GM12878 (cell line): ENCODE data around the gene EXOC4. TPM values are rescaled to one million over a fixed set of nuclear protein-coding genes. Genes with fewer than 3 reads are reported as not detected.
A peak's percentile ranks its signal among the peaks of the same experiment; 100 is the strongest.

Source experiments
- ATAC-seq: fragments of 200-7000 bp; cut with Tn5 transposase; 3 replicates; pipeline ENCODE4 v1.9.1; 2020; ENCODE audit warnings: mild to moderate bottlenecking, moderate library complexity
- BruUV-seq: library from RNA; stranded (reverse); fragments of 400-500 nt; replicated peaks from 2 replicates; lab custom pipeline; 2021; lab: Mats Ljungman, UMichigan
- CTCF ChIA-PET: fragments of 300-600 bp; sonication (Branson Sonifier 250); formaldehyde crosslinking; extraction: SDS; loops from one replicate; lab custom pipeline; 2021; ENCODE audit warnings: inconsistent platforms; lab: Yijun Ruan, JAX
- POLR2A ChIA-PET: fragments of 350-600 bp; formaldehyde crosslinking; extraction: SDS; loops from one replicate; lab custom pipeline; 2021; ENCODE audit warnings: inconsistent platforms; lab: Charles Lee
- RAD21 ChIA-PET: fragments of 300-600 bp; sonication (Branson Sonifier 250); formaldehyde crosslinking; loops from one replicate; lab custom pipeline; 2023; ENCODE audit warnings: antibody characterized with exemption; ENCODE audit not compliant: unreplicated experiment; lab: Charles Lee
- SMC1A ChIA-PET: fragments of 300-600 bp; sonication (Branson Sonifier 250); formaldehyde crosslinking; loops from one replicate; lab custom pipeline; 2023; ENCODE audit not compliant: unreplicated experiment, uncharacterized antibody; lab: Charles Lee
- DNase-seq: peaks from one replicate; pipeline ENCODE4 v3.0.0-alpha.2; 2011; ENCODE audit warnings: low read depth, low spot score
- FAIRE-seq: peaks from 3 replicates; lab custom pipeline; 2011; peaks lifted over from hg19 to GRCh38; lab: Jason Lieb, UNC
- H2AFZ ChIP-seq: 2 replicates; pipeline ENCODE4 v1.6.0; 2011; ENCODE audit warnings: low read depth, low read length, control low read depth; ENCODE audit not compliant: control insufficient read depth
- H3K27ac ChIP-seq: 2 replicates; pipeline ENCODE4 v1.5.1; 2011; ENCODE audit warnings: control low read depth; ENCODE audit not compliant: control insufficient read depth, insufficient read depth
- H3K27me3 ChIP-seq, 2 experiments: replicated peaks in 1 of 2; 2 replicates each; pipeline versions ENCODE4 v1.6.0 to v1.6.1; 2011; ENCODE audit warnings: low read length in 1 of 2; ENCODE audit not compliant: control insufficient read depth in 2 of 2, insufficient read depth in 2 of 2
- H3K36me3 ChIP-seq, 2 experiments: 2 replicates each; pipeline ENCODE4 v1.5.1; 2011; ENCODE audit warnings: low read length in 1 of 2; ENCODE audit not compliant: control insufficient read depth in 2 of 2, insufficient read depth in 2 of 2
- H3K4me1 ChIP-seq: 2 replicates; pipeline ENCODE4 v1.6.1; 2011; ENCODE audit warnings: mild to moderate bottlenecking, low read length, moderate library complexity, mixed read lengths; ENCODE audit not compliant: control insufficient read depth, insufficient read depth
- H3K4me2 ChIP-seq: 2 replicates; pipeline ENCODE4 v1.6.0; 2011; ENCODE audit warnings: control low read depth; ENCODE audit not compliant: control insufficient read depth, insufficient read depth
- H3K4me3 ChIP-seq: fragments of 200-600 bp; sonication (generic); 2 replicates; pipeline ENCODE4 v1.5.1; 2016
- H3K79me2 ChIP-seq: 2 replicates; pipeline ENCODE4 v1.6.0; 2011; ENCODE audit warnings: low read length; ENCODE audit not compliant: control insufficient read depth, insufficient read depth
- H3K9ac ChIP-seq: 2 replicates; pipeline ENCODE4 v1.8.0; 2011; ENCODE audit warnings: low read length, control low read depth, mixed read lengths; ENCODE audit not compliant: control insufficient read depth, insufficient read depth
- H3K9me3 ChIP-seq: replicated peaks from 3 replicates; pipeline ENCODE4 v1.5.1; 2011; ENCODE audit warnings: mild to moderate bottlenecking, low read length; ENCODE audit not compliant: control insufficient read depth, insufficient read depth
- H4K20me1 ChIP-seq: 2 replicates; pipeline ENCODE4 v1.6.0; 2011; ENCODE audit not compliant: control insufficient read depth, insufficient read depth
- ATF7 ChIP-seq: fragments of 450-650 bp; IDR thresholded peaks from 2 replicates; pipeline ENCODE4 v1.6.1; 2016; ENCODE audit warnings: low read depth, mild to moderate bottlenecking
- BCL11A ChIP-seq: IDR thresholded peaks from 2 replicates; pipeline ENCODE4 v1.6.1; 2011; ENCODE audit warnings: low read depth, low read length
- BHLHE40 ChIP-seq, 2 experiments: fragments of 450-650 bp in 1 of 2; IDR thresholded peaks; 2 replicates each; pipeline ENCODE4 v1.6.1; 2011 to 2017; ENCODE audit warnings: low read depth in 2 of 2, borderline replicate concordance in 1 of 2, improper control_type of control experiment in 1 of 2, low read length in 1 of 2, mild to moderate bottlenecking in 1 of 2
- IKZF2 ChIP-seq, 2 experiments: fragments of 450-650 bp; IDR thresholded peaks; 2 replicates each; pipeline ENCODE4 v1.6.1; 2017; ENCODE audit warnings: mild to moderate bottlenecking in 2 of 2, moderate library complexity in 2 of 2
- JUNB ChIP-seq: IDR thresholded peaks from 2 replicates; pipeline ENCODE4 v1.6.1; 2016; ENCODE audit warnings: antibody characterized with exemption, mild to moderate bottlenecking
- MTA2 ChIP-seq: fragments of 450-650 bp; IDR thresholded peaks from 2 replicates; pipeline ENCODE4 v1.6.1; 2016; ENCODE audit warnings: low read depth, mild to moderate bottlenecking, moderate library complexity
- NFYB ChIP-seq: IDR thresholded peaks from 2 replicates; pipeline ENCODE4 v1.6.1; 2011; ENCODE audit warnings: low read depth, mild to moderate bottlenecking, low read length, improper control_type of control experiment, moderate library complexity; ENCODE audit not compliant: insufficient read depth
- PKNOX1 ChIP-seq: fragments of 450-650 bp; IDR thresholded peaks from 2 replicates; pipeline ENCODE4 v1.6.1; 2016; ENCODE audit warnings: mild to moderate bottlenecking
- RUNX3 ChIP-seq: IDR thresholded peaks from 2 replicates; pipeline ENCODE4 v1.6.1; 2012; ENCODE audit warnings: low read length, inconsistent platforms
- SKIL ChIP-seq: fragments of 450-650 bp; IDR thresholded peaks from 2 replicates; pipeline ENCODE4 v1.6.1; 2017; ENCODE audit warnings: mild to moderate bottlenecking, low read depth, inconsistent platforms; ENCODE audit not compliant: poor library complexity, severe bottlenecking
- SMAD1 ChIP-seq: fragments of 450-650 bp; IDR thresholded peaks from 2 replicates; pipeline ENCODE4 v1.6.1; 2018; ENCODE audit warnings: mild to moderate bottlenecking, low read depth; ENCODE audit not compliant: partially characterized antibody
- SPI1 ChIP-seq: IDR thresholded peaks from 2 replicates; pipeline ENCODE4 v1.6.1; 2011; ENCODE audit warnings: low read depth, mild to moderate bottlenecking, low read length, moderate library complexity, borderline replicate concordance; ENCODE audit not compliant: insufficient read depth
- TAF1 ChIP-seq: IDR thresholded peaks from 2 replicates; pipeline ENCODE4 v1.6.1; 2011; ENCODE audit warnings: mild to moderate bottlenecking, low read depth, low read length, borderline replicate concordance
- YBX1 ChIP-seq: fragments of 450-650 bp; IDR thresholded peaks from 2 replicates; pipeline ENCODE4 v1.6.1; 2016; ENCODE audit warnings: antibody characterized with exemption
- WGBS: methylation state at CpG from one replicate; pipeline ENCODE4 v1.1.6; 2016; ENCODE audit warnings: low lambda C conversion rate; ENCODE audit not compliant: insufficient replicate concordance, insufficient coverage; ENCODE audit errors: missing lambda C conversion rate; 5-methylcytosine and 5-hydroxymethylcytosine counted together
- in situ Hi-C: fragments of 300-500 bp; cut with MboI; formaldehyde crosslinking; loops from 9 replicates; pipeline ENCODE4 v1.14.3; 2018; ENCODE audit warnings: mixed read lengths
- intact Hi-C: fragments of 100-400 bp; cut with micrococcal nuclease; formaldehyde crosslinking; loops from one replicate; pipeline ENCODE4 v1.14.2; 2022; ENCODE audit not compliant: unreplicated experiment
- polyA plus RNA-seq, 11 experiments: library from polyadenylated mRNA; depleted of rRNA in 4 of 11; unstranded in 6 of 11; stranded (reverse) in 5 of 11; fragments of >200 nt; fragmentation: Nextera tagmentation in 4 of 11; fragmentation: Illumina TruSeq in 1 of 11; extraction: Ambion mirVana in 4 of 11; extraction: Trizol in 1 of 11; gene quantifications; 1 replicate in 1 of 11; 2 replicates in 10 of 11; pipeline versions ENCODE4 v1.2.1 to v1.2.3, GENCODE V29; 2011 to 2016; ENCODE audit warnings: inconsistent platforms in 2 of 11, missing spikeins in 2 of 11, low read depth in 1 of 11
- total RNA-seq, 4 experiments: library from RNA; depleted of rRNA in 3 of 4; stranded (reverse); fragments of >200 nt in 3 of 4; fragmentation: Illumina TruSeq in 1 of 4; extraction: Trizol in 1 of 4; gene quantifications; 2 replicates each; pipeline versions ENCODE4 v1.2.1 to v1.2.3, GENCODE V29; 2013 to 2021
- TF ChIP-seq, protein P1 (sequence below): fragments of 450-650 bp; IDR thresholded peaks from 2 replicates; pipeline ENCODE4 v1.6.1; 2017; ENCODE audit warnings: low read depth, mild to moderate bottlenecking, moderate library complexity

EXOC4 gene
- total and polyA plus RNA-seq, 10 of the 15 experiments (the other 5 are each of a cell fraction or from before 2014, with no cell fraction given): 13.2 to 44.5 (median 29.6) TPM

DNA sequence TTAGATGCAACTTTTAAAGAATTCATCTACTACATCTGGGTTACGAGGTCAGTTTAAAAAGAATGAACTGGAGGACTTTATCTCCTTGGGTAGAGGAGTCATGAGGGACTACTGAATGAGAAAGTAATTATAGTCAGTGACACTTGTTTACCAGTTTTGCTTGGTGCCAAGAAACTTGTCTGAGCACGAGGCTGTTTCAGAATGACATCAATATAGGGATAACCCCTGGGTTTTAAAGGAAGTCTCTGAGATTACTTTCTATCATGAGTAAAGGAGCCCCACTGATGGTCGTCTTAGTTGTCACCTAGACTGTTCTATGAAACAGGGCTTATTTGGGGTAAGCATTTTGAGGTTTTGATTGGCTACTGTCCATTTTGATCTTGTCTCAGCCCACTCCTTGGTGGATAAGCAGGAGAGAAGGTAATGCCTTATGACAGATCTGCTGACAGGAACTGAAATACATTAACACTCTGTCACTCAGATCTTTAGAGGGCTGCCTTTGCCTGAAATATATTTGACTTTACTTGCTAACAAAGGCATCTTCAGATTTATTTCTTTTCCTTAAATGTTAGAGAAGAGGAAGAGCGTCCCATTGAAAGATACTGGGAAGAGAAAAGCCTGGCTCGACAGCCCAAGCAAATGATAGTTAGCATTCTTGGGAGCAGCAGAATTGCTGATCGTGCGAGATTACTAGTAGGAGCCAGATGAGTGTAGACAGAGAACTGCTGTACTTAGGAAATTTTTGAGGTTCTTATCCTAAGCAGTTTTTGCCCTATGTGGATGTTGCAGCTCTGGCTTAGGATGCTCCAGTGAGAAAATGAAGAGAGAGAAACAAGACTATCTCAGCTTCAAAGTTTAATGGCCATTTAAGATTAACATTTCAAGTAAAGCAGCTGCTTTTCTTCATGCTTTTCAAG is 575.1 kb downstream of the EXOC4 start:
- ATAC-seq (peak; percentile 89), DNase-seq (peak; percentile 24), FAIRE-seq (no peak)
- H3K4me3 ChIP-seq: no peak overlapping the region
- 69% methylated on average over 7 of the region's 7 CpGs for WGBS
- no peak overlapping the region for H3K9ac ChIP-seq
- H2AFZ ChIP-seq: no peak overlapping the region
- H3K36me3 ChIP-seq: no peaks in the 10 kb centered on the region; a peak in 1 of 4 replicates
- in situ Hi-C loops: no loop called here
- intact Hi-C loops: no loop called here
- POLR2A ChIA-PET: no interaction called here
- no peaks in the 10 kb centered on the region for H4K20me1 ChIP-seq
- H3K27me3 ChIP-seq: no peaks in the 10 kb centered on the region
- no peaks in the 10 kb centered on the region for H3K4me1 ChIP-seq
- H3K9me3 ChIP-seq: no peaks in the 10 kb centered on the region
- H3K4me2 ChIP-seq: no peak overlapping the region
- CTCF ChIA-PET: interaction anchor here (0.9 to 2.2 kb wide), 3 partner anchors 26 to 46 kb away, joined by 3 to 5 read pairs (median 3); no protein-coding TSS in a partner anchor
- no peak overlapping the region for H3K27ac ChIP-seq
- BruUV-seq: no TSS peak
- SMC1A ChIA-PET: no interaction called here
- RAD21 ChIA-PET: no interaction called here
- no peaks in the 10 kb centered on the region for H3K79me2 ChIP-seq
- TF ChIP-seq BCL11A: 0 out of 2 replicates have a peak, but pooled peaks have one; percentile 38
- 0 out of 2 replicates have a peak, but pooled peaks have one; percentile 16 for TF ChIP-seq RUNX3
- TF ChIP-seq ATF7: peak; percentile 87
- peak; percentile 94 for TF ChIP-seq PKNOX1
- peak; percentile 65 for TF ChIP-seq SKIL
- no peak for TF ChIP-seq YBX1
- TF ChIP-seq MTA2: peak; percentile 75; the same call in 1 of the 2 replicates
- TF ChIP-seq SMAD1: no peak
- TF ChIP-seq BHLHE40 (IDR thresholded peaks at IDR 0.05; ENCODE audit: borderline replicate concordance in 1 of 2, low read depth in 2 of 2, low read length in 1 of 2): peak; percentile 75 to 77; a peak in 3 of 4 replicates
- 0 out of 2 replicates have a peak, but pooled peaks have one; percentile 13 for TF ChIP-seq SPI1
- peak in 1 of 2 experiments; percentile 40; a peak in 2 of 4 replicates for TF ChIP-seq IKZF2 (IDR thresholded peaks at IDR 0.05)
- no peak for TF ChIP-seq TAF1
- no peak for TF ChIP-seq NFYB
- 0 out of 2 replicates have a peak, but pooled peaks have one; percentile 26 for TF ChIP-seq JUNB
- TF ChIP-seq, protein P1, sequence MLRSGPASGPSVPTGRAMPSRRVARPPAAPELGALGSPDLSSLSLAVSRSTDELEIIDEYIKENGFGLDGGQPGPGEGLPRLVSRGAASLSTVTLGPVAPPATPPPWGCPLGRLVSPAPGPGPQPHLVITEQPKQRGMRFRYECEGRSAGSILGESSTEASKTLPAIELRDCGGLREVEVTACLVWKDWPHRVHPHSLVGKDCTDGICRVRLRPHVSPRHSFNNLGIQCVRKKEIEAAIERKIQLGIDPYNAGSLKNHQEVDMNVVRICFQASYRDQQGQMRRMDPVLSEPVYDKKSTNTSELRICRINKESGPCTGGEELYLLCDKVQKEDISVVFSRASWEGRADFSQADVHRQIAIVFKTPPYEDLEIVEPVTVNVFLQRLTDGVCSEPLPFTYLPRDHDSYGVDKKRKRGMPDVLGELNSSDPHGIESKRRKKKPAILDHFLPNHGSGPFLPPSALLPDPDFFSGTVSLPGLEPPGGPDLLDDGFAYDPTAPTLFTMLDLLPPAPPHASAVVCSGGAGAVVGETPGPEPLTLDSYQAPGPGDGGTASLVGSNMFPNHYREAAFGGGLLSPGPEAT: peak; percentile 38; the same call in 1 of the 2 replicates
